Endometrial microvascular endothelial cells (primary cell): ENCODE data around the gene ANKRD33. TPM values are rescaled to one million over a fixed set of nuclear protein-coding genes. Genes with fewer than 3 reads are reported as not detected.
"Not testable (repeated sequence)": the region's sequence is repeated elsewhere in the genome, so short reads cannot be mapped to it uniquely, and the experiment has no call there.

Source experiments
- in situ Hi-C: cut with HindIII; loops from 2 replicates; pipeline ENCODE4 v1.10.0; 2017; ENCODE audit warnings: low sequenced_read_pairs, low pct_unique_long_range_greater_than_20kb; ENCODE audit errors: inconsistent ontology term
- total RNA-seq: library from RNA; depleted of rRNA; stranded (reverse); fragments of >200 nt; gene quantifications from one replicate; pipeline ENCODE4 v1.2.3, GENCODE V29; 2015; ENCODE audit errors: inconsistent ontology term

The ANKRD33 gene
- total RNA-seq, 1 donor from 2014 or later: not detected

GRCh38 chr12:51872689-51872981 is 15.3 kb upstream of the ANKRD33 start:
- in situ Hi-C loops: no loop called here

GRCh38 chr12:51873251-51873994 is 14.5 kb upstream of the ANKRD33 start:
- in situ Hi-C loops: no loop called here

- in situ Hi-C loops: no loop called here
These were observed 13.9 kb upstream of the ANKRD33 start for GRCh38 chr12:51874000-51874399.

GRCh38 chr12:51874486-51874885 is 13.4 kb upstream of the ANKRD33 start:
- in situ Hi-C loops: no loop called here

- in situ Hi-C loops: no loop called here
These were observed 8.8 kb upstream of the ANKRD33 start for GRCh38 chr12:51879102-51879501.

- in situ Hi-C loops: no loop called here
These were observed 4.6 kb upstream of the ANKRD33 start for GRCh38 chr12:51883295-51883694.

- in situ Hi-C loops: no loop called here
These were observed 3.8 kb upstream of the ANKRD33 start for GRCh38 chr12:51883998-51884675.

GRCh38 chr12:51884676-51885229 is 3.1 kb upstream of the ANKRD33 start:
- in situ Hi-C loops: no loop called here

- in situ Hi-C loops: not testable (repeated sequence)
These were observed 2.4 kb upstream of the ANKRD33 start for GRCh38 chr12:51885294-51886020.

- in situ Hi-C loops: no loop called here
These were observed 1.7 kb upstream of the ANKRD33 start for GRCh38 chr12:51886021-51886710.

GRCh38 chr12:51888316-51889215 is 663 bp downstream of the ANKRD33 start:
- in situ Hi-C loops: no loop called here

- in situ Hi-C loops: no loop called here
These were observed 1.6 kb downstream of the ANKRD33 start for GRCh38 chr12:51889216-51890132.

GRCh38 chr12:51890133-51890464 is 2.2 kb downstream of the ANKRD33 start:
- in situ Hi-C loops: no loop called here

- in situ Hi-C loops: no loop called here
These were observed 2.7 kb downstream of the ANKRD33 start for GRCh38 chr12:51890511-51891171.

GRCh38 chr12:51891843-51892242 is 3.9 kb downstream of the ANKRD33 start:
- in situ Hi-C loops: no loop called here

GRCh38 chr12:51893786-51894185 is 5.9 kb downstream of the ANKRD33 start:
- in situ Hi-C loops: no loop called here
